IPS-18a (cell line): Measurements from ENCODE around the gene SGIP1.

Experiments used
- H3K27ac ChIP-seq: one replicate; pipeline ENCODE4 v1.5.1; 2013; ENCODE audit warnings: low read length
- H3K27me3 ChIP-seq: one replicate; pipeline ENCODE4 v1.6.1; 2013; ENCODE audit warnings: mild to moderate bottlenecking, low read length; ENCODE audit not compliant: control insufficient read depth, insufficient read depth
- H3K36me3 ChIP-seq: one replicate; pipeline ENCODE4 v1.6.1; 2013; ENCODE audit warnings: low read depth, low read length; ENCODE audit not compliant: control insufficient read depth
- H3K4me1 ChIP-seq: one replicate; pipeline ENCODE4 v1.6.1; 2013; ENCODE audit warnings: low read depth, low read length; ENCODE audit not compliant: control insufficient read depth
- H3K4me3 ChIP-seq: one replicate; pipeline ENCODE4 v1.5.1; 2013; ENCODE audit warnings: low read length
- H3K9ac ChIP-seq: one replicate; pipeline ENCODE4 v1.6.1; 2013; ENCODE audit warnings: mild to moderate bottlenecking, low read length, moderate library complexity
- H3K9me3 ChIP-seq: one replicate; pipeline ENCODE4 v1.6.1; 2013; ENCODE audit warnings: low read depth, low read length; ENCODE audit not compliant: control insufficient read depth

Gene SGIP1

DNA sequence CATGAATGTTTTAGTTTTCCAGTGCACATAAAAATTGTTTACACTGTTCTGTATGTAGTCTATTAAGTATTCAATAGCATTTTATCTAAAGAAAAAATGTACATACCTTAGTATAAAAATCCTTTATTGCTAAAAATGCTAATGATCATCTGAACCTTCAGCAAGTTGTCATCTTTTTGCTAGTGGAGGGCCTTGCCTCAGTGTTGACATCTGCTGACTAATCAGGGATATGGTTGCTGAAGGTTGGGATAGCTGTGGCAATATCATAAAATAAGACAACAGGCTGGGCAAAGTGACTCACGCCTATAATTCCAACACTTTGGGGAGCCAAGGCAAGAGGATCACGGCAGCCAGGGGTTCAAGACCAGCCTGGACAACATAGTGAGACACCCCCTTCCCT, 227.3 kb downstream of the SGIP1 start:
- no peak overlapping the region for H3K9ac ChIP-seq
- H3K27ac ChIP-seq = no peak overlapping the region
- H3K36me3 ChIP-seq = no peaks in the 10 kb centered on the region
- H3K9me3 ChIP-seq = no peaks in the 10 kb centered on the region
- no peak overlapping the region for H3K4me3 ChIP-seq
- H3K27me3 ChIP-seq = no peaks in the 10 kb centered on the region
- no peaks in the 10 kb centered on the region for H3K4me1 ChIP-seq

DNA sequence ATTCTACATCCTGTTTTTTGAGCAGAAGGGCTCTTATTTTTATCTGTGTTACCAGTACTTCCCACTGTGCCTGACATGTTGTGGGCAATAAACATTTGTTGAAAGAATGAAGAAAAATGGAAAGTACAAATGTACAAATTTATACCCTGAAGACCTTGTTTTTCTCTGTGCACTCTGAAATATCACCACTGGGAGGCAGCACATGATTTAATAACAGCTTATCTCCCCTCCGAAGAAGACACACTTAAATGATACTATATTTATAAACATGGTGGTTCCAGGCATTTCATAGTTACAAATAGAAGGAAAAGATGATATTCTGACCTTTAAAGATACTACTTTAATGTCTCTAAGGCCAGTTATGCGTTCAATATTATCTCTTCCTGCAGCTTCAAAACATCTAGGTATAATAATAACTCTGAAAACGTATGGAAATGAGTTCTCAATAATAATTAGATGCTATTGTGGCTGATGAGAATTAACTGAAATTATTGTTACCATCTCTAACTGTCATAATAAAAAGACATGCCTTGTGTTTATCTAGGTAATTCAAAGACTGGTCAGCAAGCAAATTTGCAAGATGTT, 231.1 kb downstream of the SGIP1 start:
- no peaks in the 10 kb centered on the region for H3K36me3 ChIP-seq
- no peak overlapping the region for H3K27ac ChIP-seq
- no peaks in the 10 kb centered on the region for H3K27me3 ChIP-seq
- H3K9me3 ChIP-seq = no peaks in the 10 kb centered on the region
- H3K4me3 ChIP-seq = no peak overlapping the region
- H3K4me1 ChIP-seq = no peaks in the 10 kb centered on the region
- H3K9ac ChIP-seq = no peak overlapping the region

DNA sequence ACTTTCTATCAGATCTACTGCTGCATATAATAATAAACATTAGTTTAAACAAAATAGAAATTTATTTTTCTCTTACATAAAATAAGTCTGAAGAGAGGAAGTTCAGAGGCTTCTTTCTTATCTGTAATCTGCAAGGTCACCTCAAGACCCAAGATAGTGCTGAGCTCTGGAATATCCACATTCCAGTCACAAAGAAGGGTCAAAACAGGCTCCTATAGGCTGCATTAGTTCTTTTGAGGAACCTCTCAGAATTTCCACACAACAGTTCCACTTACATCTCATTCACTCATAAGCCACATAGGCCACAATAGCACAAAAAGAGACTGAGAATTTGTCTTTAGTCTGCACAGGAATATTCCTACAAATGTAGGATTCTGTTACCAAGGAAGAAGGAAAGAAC, 233.7 kb downstream of the SGIP1 start:
- H3K9me3 ChIP-seq = no peaks in the 10 kb centered on the region
- H3K27ac ChIP-seq = no peak overlapping the region
- H3K36me3 ChIP-seq = no peaks in the 10 kb centered on the region
- H3K9ac ChIP-seq = no peak overlapping the region
- no peaks in the 10 kb centered on the region for H3K4me1 ChIP-seq
- no peaks in the 10 kb centered on the region for H3K27me3 ChIP-seq
- H3K4me3 ChIP-seq = no peak overlapping the region

DNA sequence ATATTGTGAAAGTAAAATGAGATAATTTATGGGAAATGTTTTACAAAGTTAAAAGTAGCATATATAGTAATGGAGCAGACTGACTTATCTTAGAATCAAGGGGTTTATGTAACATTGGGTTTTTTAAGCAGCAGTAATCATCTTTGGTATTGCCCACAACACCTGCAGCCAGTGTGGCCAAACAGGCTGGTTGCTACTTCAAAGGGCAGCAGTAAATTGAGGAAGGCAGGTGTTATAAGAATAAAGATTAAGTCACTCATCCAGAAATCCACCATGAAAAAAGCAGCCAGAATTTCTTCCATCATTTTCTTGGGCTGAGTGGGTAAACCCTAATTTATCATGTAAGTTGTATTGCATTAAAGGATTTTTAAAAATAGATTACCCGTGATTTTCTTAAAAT, 235.0 kb downstream of the SGIP1 start:
- Histone ChIP-seq H3K27ac (no peak overlapping the region), H3K9me3 (no peaks in the 10 kb centered on the region), H3K27me3 (no peaks in the 10 kb centered on the region), H3K9ac (no peak overlapping the region), H3K4me1 (no peaks in the 10 kb centered on the region), H3K36me3 (no peaks in the 10 kb centered on the region), H3K4me3 (no peak overlapping the region)

DNA sequence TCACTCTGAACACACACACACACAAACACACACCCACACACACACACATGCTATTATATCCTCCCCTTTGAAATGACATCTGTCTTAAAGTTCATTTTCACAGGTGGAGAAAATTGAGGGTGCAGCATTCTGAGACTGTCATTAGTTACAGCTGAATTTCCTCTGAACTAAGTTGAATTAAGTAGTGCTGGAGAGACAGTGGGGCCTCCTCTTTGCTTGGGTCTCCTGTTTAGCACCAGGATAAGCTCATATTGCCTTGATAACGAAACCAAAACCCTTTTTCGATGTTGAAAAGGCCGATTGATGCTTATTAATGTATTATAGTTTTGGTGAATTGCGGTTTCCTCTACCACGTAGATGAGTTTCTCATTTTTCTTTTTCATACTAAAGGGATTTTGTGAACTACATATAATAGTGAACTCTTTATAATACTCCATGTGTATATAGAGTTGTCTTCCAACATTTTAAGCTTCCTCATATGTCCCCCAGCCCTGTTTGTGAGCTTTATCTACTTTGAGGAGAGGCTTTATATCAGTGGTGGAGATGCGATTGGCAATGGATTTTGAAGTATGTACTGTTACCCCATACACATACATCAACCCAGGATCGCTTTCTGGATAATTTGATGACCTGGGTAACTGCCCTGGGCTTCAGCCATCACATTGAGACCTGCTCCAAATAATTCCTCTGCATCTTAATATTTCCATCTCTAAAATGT, 235.7 kb downstream of the SGIP1 start:
- Histone ChIP-seq H3K4me3 (no peak overlapping the region), H3K27ac (no peak overlapping the region)

DNA sequence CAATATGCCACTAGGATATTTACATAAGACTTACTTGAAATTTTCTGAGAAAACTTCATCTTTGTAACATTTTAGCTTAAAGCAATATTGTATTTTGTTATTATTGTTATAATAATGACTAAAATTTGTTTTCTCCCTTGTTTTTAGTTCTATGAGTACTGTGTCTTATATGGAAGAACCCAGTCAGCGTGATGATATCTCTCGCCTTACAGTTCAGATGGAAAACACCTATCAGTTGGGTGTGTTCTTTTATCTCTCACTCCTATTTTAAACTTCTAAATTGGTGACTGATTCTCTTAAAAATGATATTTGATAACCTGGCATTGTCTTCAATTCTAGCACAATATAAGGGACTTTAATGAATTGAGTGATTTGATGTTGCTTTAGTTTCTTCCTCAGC, 236.3 kb downstream of the SGIP1 start:
- Histone ChIP-seq H3K27me3 (no peaks in the 10 kb centered on the region), H3K36me3 (no peaks in the 10 kb centered on the region), H3K9me3 (no peaks in the 10 kb centered on the region), H3K9ac (no peak overlapping the region), H3K4me3 (no peak overlapping the region), H3K27ac (no peak overlapping the region), H3K4me1 (no peaks in the 10 kb centered on the region)

More for the DNA sequence above, 235.7 kb downstream of the SGIP1 start:
- Histone ChIP-seq H3K9me3 (no peaks in the 10 kb centered on the region), H3K36me3 (no peaks in the 10 kb centered on the region), H3K4me1 (no peaks in the 10 kb centered on the region), H3K9ac (no peak overlapping the region), H3K27me3 (no peaks in the 10 kb centered on the region)

DNA sequence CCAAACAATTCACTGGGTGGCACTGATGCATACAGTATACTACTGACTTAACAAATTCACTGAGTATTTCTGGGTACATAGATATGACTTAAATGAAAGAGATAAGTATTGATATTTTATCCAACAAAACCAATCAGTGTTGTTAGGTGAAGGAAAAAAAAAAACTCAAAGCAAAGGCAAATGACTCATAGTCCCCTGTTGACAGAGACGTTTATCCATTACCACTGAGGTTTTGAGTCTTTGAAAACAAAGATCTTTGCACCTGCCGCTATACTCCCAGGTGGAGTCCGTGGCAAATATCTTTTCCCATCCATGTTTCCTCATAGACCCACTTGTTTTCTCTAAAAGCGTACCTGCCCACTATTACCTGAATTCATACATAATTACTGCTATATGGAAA, 236.7 kb downstream of the SGIP1 start:
- no peaks in the 10 kb centered on the region for H3K27me3 ChIP-seq
- H3K4me3 ChIP-seq = no peak overlapping the region
- H3K9ac ChIP-seq = no peak overlapping the region
- no peaks in the 10 kb centered on the region for H3K4me1 ChIP-seq
- H3K27ac ChIP-seq = no peak overlapping the region
- no peaks in the 10 kb centered on the region for H3K9me3 ChIP-seq
- no peaks in the 10 kb centered on the region for H3K36me3 ChIP-seq

DNA sequence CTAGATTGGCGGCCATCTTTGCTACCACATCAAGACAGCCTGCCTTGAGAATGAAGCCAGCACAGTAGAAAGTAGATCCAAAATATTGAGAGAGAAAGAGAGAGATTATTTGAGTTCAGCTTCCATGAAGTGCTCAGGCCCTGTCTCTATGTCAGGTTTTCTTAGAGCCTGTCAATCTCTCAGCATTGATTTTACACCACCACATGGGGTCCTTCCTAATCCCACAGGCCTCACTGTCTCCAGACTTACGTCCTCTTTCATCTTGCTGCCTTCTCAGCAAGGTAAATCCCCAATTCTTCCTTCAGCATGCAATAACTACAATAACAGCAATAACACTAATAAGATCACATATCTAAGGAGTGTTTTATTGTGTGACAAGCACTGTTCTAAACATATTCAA, 239.3 kb downstream of the SGIP1 start:
- no peaks in the 10 kb centered on the region for H3K36me3 ChIP-seq
- H3K27me3 ChIP-seq = no peaks in the 10 kb centered on the region
- H3K4me1 ChIP-seq = no peaks in the 10 kb centered on the region
- no peaks in the 10 kb centered on the region for H3K9me3 ChIP-seq
- H3K27ac ChIP-seq = no peak overlapping the region
- H3K9ac ChIP-seq = no peak overlapping the region
- no peak overlapping the region for H3K4me3 ChIP-seq

DNA sequence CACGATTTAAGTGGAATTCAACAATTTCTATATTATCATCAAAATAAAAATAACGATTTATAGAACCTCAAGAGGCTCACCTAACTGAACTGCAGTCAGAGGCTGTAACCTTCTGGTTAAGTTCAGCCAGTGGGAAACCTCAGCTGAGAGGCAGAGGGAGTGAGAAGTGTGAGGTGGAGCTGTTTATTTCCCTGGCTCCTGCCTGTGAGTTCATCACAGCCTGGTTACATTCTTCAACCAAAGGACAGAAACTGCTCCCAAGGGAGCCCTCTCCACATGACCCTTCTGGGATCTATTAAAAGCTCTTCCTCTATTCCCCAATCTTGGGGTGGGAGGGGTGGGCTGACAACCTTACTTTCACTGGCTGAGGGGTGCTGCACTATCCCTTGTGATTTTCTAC, 240.5 kb downstream of the SGIP1 start:
- no peak overlapping the region for H3K9ac ChIP-seq
- no peaks in the 10 kb centered on the region for H3K4me1 ChIP-seq
- no peaks in the 10 kb centered on the region for H3K9me3 ChIP-seq
- no peak overlapping the region for H3K27ac ChIP-seq
- no peaks in the 10 kb centered on the region for H3K27me3 ChIP-seq
- H3K4me3 ChIP-seq = no peak overlapping the region
- no peaks in the 10 kb centered on the region for H3K36me3 ChIP-seq

DNA sequence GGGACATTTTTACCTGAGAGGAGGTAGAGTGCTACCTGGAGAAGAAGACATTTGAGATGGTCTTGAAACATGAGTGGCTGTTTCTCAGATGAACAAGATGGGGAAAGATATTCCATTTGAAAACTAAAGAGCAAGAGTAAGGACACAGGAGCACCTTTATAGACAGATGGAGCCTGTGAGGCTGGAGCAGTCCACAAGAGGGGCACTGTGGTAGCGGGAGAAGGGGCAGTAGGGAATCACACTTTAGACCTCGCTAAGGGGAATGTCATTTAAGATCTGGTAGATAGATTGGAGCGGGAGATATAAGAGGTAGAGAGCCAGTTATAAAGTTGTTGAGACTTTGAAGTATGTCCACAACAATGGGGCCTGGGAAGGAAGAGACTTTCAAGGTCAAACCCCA, 241.7 kb downstream of the SGIP1 start:
- Histone ChIP-seq H3K4me1 (no peaks in the 10 kb centered on the region), H3K9me3 (no peaks in the 10 kb centered on the region), H3K4me3 (no peak overlapping the region), H3K27ac (no peak overlapping the region), H3K9ac (no peak overlapping the region), H3K27me3 (no peaks in the 10 kb centered on the region), H3K36me3 (no peaks in the 10 kb centered on the region)

DNA sequence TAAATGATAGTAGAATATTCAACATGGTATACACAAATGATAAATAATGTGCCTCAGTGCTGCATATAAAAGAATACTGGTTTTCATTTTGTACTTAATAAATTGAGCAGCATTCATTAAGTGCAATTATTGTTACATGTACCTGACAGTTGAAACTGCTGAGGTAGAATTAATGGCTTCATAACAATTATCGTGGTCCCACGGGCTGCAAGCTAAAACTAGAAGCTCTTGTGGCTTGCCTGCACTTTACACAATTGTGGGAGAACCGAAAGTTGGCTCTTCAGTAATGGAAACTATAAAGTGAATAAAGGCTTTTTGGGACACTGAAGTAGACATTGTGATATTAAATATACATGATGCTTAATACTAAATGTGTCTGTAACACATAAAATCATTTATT, 243.9 kb downstream of the SGIP1 start:
- H3K9me3 ChIP-seq = no peaks in the 10 kb centered on the region
- no peaks in the 10 kb centered on the region for H3K36me3 ChIP-seq
- H3K27ac ChIP-seq = no peak overlapping the region
- no peak overlapping the region for H3K9ac ChIP-seq
- no peaks in the 10 kb centered on the region for H3K27me3 ChIP-seq
- H3K4me1 ChIP-seq = no peaks in the 10 kb centered on the region
- H3K4me3 ChIP-seq = no peak overlapping the region

DNA sequence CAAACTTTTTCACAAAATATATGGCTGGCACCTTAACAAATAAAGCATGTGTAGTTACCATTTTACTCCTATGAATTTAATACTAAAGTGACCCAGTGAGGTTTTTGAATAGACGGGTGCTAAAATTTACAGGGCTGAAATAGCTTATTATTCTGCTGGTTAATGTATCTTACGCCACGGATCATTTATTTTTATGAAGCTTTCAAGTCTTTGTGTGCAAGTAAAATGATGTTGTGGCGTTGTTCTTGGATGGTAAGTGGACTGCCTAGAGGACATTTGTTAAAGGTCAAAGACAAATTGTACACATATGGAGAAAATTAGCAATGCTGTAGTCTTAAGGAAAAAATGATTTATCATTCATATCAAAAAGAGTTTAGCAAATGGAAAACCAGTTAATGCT, 244.3 kb downstream of the SGIP1 start:
- H3K9ac ChIP-seq = no peak overlapping the region
- H3K27ac ChIP-seq = no peak overlapping the region
- H3K9me3 ChIP-seq = no peaks in the 10 kb centered on the region
- no peaks in the 10 kb centered on the region for H3K36me3 ChIP-seq
- no peaks in the 10 kb centered on the region for H3K4me1 ChIP-seq
- no peaks in the 10 kb centered on the region for H3K27me3 ChIP-seq
- H3K4me3 ChIP-seq = no peak overlapping the region
